Effector memory CD4-positive, alpha-beta T cell (primary cell): ENCODE data around the gene RANBP9.

Experiments used
- DNase-seq, 3 donors: peaks; one replicate each; pipeline ENCODE4 v3.0.0-alpha.2; 2020
- H3K27ac ChIP-seq: 2 replicates; pipeline ENCODE4 v1.7.0; 2013; ENCODE audit warnings: mild to moderate bottlenecking, low read length, moderate library complexity; ENCODE audit not compliant: insufficient read depth, poor library complexity, severe bottlenecking
- H3K27me3 ChIP-seq: replicated peaks from 2 replicates; pipeline ENCODE4 v1.7.0; 2013; ENCODE audit warnings: mild to moderate bottlenecking, low read length; ENCODE audit not compliant: insufficient read depth, control insufficient read depth, poor library complexity, severe bottlenecking
- H3K36me3 ChIP-seq: 2 replicates; pipeline ENCODE4 v1.7.0; 2013; ENCODE audit warnings: mild to moderate bottlenecking, low read length, moderate library complexity; ENCODE audit not compliant: control insufficient read depth, insufficient read depth
- H3K4me1 ChIP-seq: 2 replicates; pipeline ENCODE4 v1.7.0; 2013; ENCODE audit warnings: low read length, mild to moderate bottlenecking; ENCODE audit not compliant: control insufficient read depth, insufficient read depth, poor library complexity, severe bottlenecking
- H3K4me3 ChIP-seq: 2 replicates; pipeline ENCODE4 v1.7.0; 2013; ENCODE audit warnings: low read length, low read depth, mild to moderate bottlenecking; ENCODE audit not compliant: insufficient read depth, poor library complexity, severe bottlenecking
- H3K9me3 ChIP-seq: 2 replicates; pipeline ENCODE4 v1.7.0; 2013; ENCODE audit warnings: mild to moderate bottlenecking, low read length, moderate library complexity; ENCODE audit not compliant: control insufficient read depth

Gene RANBP9

GRCh38 chr6:13680448-13680968 lies 31.1 kb downstream of the RANBP9 start:
- Histone ChIP-seq H3K27me3 (no peaks in the 10 kb centered on the region), H3K4me3 (no peak overlapping the region), H3K4me1 (peaks cover 6% of the 10 kb centered on the region), H3K36me3 (no peaks in the 10 kb centered on the region), H3K9me3 (no peaks in the 10 kb centered on the region), H3K27ac (no peak overlapping the region)
- no peak for DNase-seq

GRCh38 chr6:13679996-13680395 lies 31.6 kb downstream of the RANBP9 start:
- Histone ChIP-seq H3K27me3 (no peaks in the 10 kb centered on the region), H3K27ac (no peak overlapping the region), H3K9me3 (no peaks in the 10 kb centered on the region), H3K4me3 (no peak overlapping the region), H3K4me1 (peaks cover 6% of the 10 kb centered on the region), H3K36me3 (no peaks in the 10 kb centered on the region)
- DNase-seq = no peak

DNA sequence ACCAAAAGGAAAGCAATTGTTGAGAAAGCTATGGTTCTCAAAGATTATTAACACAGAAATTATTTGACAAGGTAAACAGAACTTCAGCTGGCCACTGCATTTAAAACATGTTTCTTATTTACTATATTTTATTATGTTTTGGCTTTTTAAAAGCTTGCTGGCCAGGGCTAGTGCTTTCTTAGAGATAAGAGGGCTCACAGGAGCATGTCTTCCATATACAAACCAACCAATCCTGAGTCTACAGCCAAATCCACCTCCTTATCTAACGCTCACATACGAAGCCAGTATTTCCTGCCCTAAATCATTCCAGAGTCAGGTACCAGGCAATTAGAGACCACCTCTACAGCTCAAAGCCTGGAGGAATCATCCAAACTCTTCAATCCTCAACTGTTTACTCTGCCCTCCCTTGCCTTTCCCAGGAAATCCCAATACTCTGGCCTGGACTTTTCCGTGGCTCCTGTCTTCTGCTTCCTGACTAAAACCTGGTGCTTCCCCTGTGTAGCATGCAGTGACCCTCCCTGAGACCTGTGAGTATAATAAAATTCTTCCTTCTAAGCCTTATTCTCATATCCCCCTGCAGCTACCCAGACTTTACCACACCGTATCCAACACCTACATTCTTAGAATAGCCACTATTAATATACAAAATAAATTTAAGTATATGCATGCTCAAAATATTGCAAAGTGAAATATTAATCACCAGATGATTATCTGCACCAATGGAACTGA lies 33.2 kb downstream of the RANBP9 start:
- H3K9me3 ChIP-seq = no peaks in the 10 kb centered on the region
- no peaks in the 10 kb centered on the region for H3K27me3 ChIP-seq
- H3K4me1 ChIP-seq = no peaks in the 10 kb centered on the region
- no peak for DNase-seq
- no peak overlapping the region for H3K4me3 ChIP-seq
- H3K27ac ChIP-seq = no peak overlapping the region
- no peaks in the 10 kb centered on the region for H3K36me3 ChIP-seq

- no peaks in the 10 kb centered on the region for H3K4me1 ChIP-seq
- H3K27me3 ChIP-seq = no peaks in the 10 kb centered on the region
- no peaks in the 10 kb centered on the region for H3K9me3 ChIP-seq
- no peak for DNase-seq
- no peaks in the 10 kb centered on the region for H3K36me3 ChIP-seq
- H3K27ac ChIP-seq = no peak overlapping the region
- no peak overlapping the region for H3K4me3 ChIP-seq
Observed at GRCh38 chr6:13677878-13678254, 33.8 kb downstream of the RANBP9 start.

- Histone ChIP-seq H3K27me3 (no peaks in the 10 kb centered on the region), H3K4me1 (no peaks in the 10 kb centered on the region), H3K4me3 (no peak overlapping the region)
Observed at GRCh38 chr6:13676551-13677156, 35.0 kb downstream of the RANBP9 start.

GRCh38 chr6:13674533-13675190 lies 37.0 kb downstream of the RANBP9 start:
- H3K9me3 ChIP-seq = no peaks in the 10 kb centered on the region
- no peak overlapping the region for H3K27ac ChIP-seq
- no peaks in the 10 kb centered on the region for H3K36me3 ChIP-seq
- H3K27me3 ChIP-seq = no peaks in the 10 kb centered on the region
- no peaks in the 10 kb centered on the region for H3K4me1 ChIP-seq
- no peak overlapping the region for H3K4me3 ChIP-seq
- DNase-seq = no peak

More at GRCh38 chr6:13676551-13677156, 35.0 kb downstream of the RANBP9 start:
- H3K9me3 ChIP-seq = no peaks in the 10 kb centered on the region
- H3K36me3 ChIP-seq = no peaks in the 10 kb centered on the region
- no peak for DNase-seq
- H3K27ac ChIP-seq = no peak overlapping the region

- Histone ChIP-seq H3K27me3 (no peaks in the 10 kb centered on the region), H3K4me1 (no peaks in the 10 kb centered on the region), H3K36me3 (no peaks in the 10 kb centered on the region), H3K4me3 (no peak overlapping the region), H3K27ac (no peak overlapping the region), H3K9me3 (no peaks in the 10 kb centered on the region)
- DNase-seq = no peak
Observed at GRCh38 chr6:13673825-13674444, 37.7 kb downstream of the RANBP9 start.

- no peak for DNase-seq
- Histone ChIP-seq H3K9me3 (no peaks in the 10 kb centered on the region), H3K4me1 (peaks cover 3% of the 10 kb centered on the region), H3K4me3 (no peak overlapping the region), H3K27me3 (no peaks in the 10 kb centered on the region), H3K36me3 (no peaks in the 10 kb centered on the region), H3K27ac (no peak overlapping the region)
Observed at GRCh38 chr6:13673368-13673767, 38.3 kb downstream of the RANBP9 start.

DNA sequence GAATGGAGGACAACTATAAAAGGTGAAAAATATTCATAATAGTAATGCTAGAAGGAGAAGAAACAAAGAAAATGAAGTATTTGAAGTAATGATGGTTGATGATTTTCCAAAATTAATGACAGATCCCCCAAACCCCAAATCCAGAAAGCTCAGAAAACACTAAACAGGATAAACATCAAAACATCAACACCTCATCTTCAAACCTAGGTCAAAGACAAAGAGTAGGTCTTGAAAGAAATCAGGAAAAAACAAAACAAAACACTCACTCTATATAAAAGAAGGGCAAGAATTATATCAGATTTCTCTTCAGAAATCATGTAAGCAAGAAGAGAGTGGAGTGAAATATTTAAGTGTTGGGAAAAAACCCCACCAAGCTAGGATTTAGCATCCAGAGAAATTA lies 38.7 kb downstream of the RANBP9 start:
- no peaks in the 10 kb centered on the region for H3K27me3 ChIP-seq
- no peaks in the 10 kb centered on the region for H3K36me3 ChIP-seq
- H3K4me1 ChIP-seq = peaks cover 3% of the 10 kb centered on the region
- H3K9me3 ChIP-seq = no peaks in the 10 kb centered on the region
- no peak overlapping the region for H3K27ac ChIP-seq
- DNase-seq = no peak
- H3K4me3 ChIP-seq = no peak overlapping the region
